GM12891 (cell line): Measurements from ENCODE around the gene THSD4.
"Not testable (repeated sequence)": the region's sequence is repeated elsewhere in the genome, so short reads cannot be mapped to it uniquely, and the experiment has no call there.

Source experiments
- DNase-seq: peaks from one replicate; pipeline ENCODE4 v3.0.0; 2011; ENCODE audit warnings: low spot score; ENCODE audit not compliant: insufficient read length
- FAIRE-seq: peaks from 2 replicates; lab custom pipeline; 2011; peaks lifted over from hg19 to GRCh38; lab: Jason Lieb, UNC
- PAX5 ChIP-seq: IDR thresholded peaks from 2 replicates; pipeline ENCODE4 v1.6.1; 2011; ENCODE audit warnings: low read length, moderate library complexity, mild to moderate bottlenecking; ENCODE audit not compliant: insufficient read depth, severe bottlenecking
- POLR2A ChIP-seq: IDR thresholded peaks from 2 replicates; pipeline ENCODE4 v1.6.1; 2011; ENCODE audit warnings: low read depth, low read length, control low read depth
- POLR2AphosphoS5 ChIP-seq: IDR thresholded peaks from 2 replicates; pipeline ENCODE4 v1.6.1; 2011; ENCODE audit warnings: low read depth, low read length, control low read depth
- POU2F2 ChIP-seq: IDR thresholded peaks from 2 replicates; pipeline ENCODE4 v1.6.1; 2011; ENCODE audit warnings: low read depth, mild to moderate bottlenecking, control low read depth, low read length, moderate library complexity
- SPI1 ChIP-seq: IDR thresholded peaks from 2 replicates; pipeline ENCODE4 v1.6.1; 2011; ENCODE audit warnings: low read depth, low read length, control low read depth
- TAF1 ChIP-seq: IDR thresholded peaks from 2 replicates; pipeline ENCODE4 v1.6.1; 2011; ENCODE audit warnings: low read depth, low read length, control low read depth

Gene THSD4

GRCh38 chr15:71154607-71155200 is 39.4 kb downstream of the THSD4 start:
- no peak for TF ChIP-seq SPI1
- TF ChIP-seq POU2F2 = no peak
- no peak for TF ChIP-seq POLR2A
- TF ChIP-seq POLR2AphosphoS5 = no peak
- TF ChIP-seq TAF1 = no peak
- no peak for TF ChIP-seq PAX5
- FAIRE-seq (no peak), DNase-seq (no peak)

- FAIRE-seq = no peak
- no peak for TF ChIP-seq PAX5
- TF ChIP-seq SPI1 = no peak
- no peak for TF ChIP-seq POU2F2
- no peak for TF ChIP-seq POLR2A
- TF ChIP-seq TAF1 = no peak
- TF ChIP-seq POLR2AphosphoS5 = no peak
These were observed 40.3 kb downstream of the THSD4 start for GRCh38 chr15:71155534-71155933.

GRCh38 chr15:71160976-71161375 is 45.7 kb downstream of the THSD4 start:
- FAIRE-seq (no peak), DNase-seq (no peak)
- TF ChIP-seq POLR2A (no peak), SPI1 (no peak), PAX5 (no peak), POU2F2 (no peak), POLR2AphosphoS5 (no peak), TAF1 (no peak)

More at GRCh38 chr15:71155534-71155933, 40.3 kb downstream of the THSD4 start:
- no peak for DNase-seq

GRCh38 chr15:71162309-71162708 is 47.0 kb downstream of the THSD4 start:
- no peak for TF ChIP-seq POLR2AphosphoS5
- no peak for TF ChIP-seq SPI1
- TF ChIP-seq POLR2A = no peak
- no peak for TF ChIP-seq PAX5
- no peak for TF ChIP-seq TAF1
- TF ChIP-seq POU2F2 = no peak
- FAIRE-seq (no peak), DNase-seq (no peak)

- FAIRE-seq, DNase-seq: not testable (repeated sequence)
These were observed 49.3 kb downstream of the THSD4 start for GRCh38 chr15:71164606-71165005.

GRCh38 chr15:71167445-71168165 is 52.3 kb downstream of the THSD4 start:
- TF ChIP-seq POU2F2 (no peak), PAX5 (no peak), SPI1 (no peak), POLR2AphosphoS5 (no peak)
- FAIRE-seq (no peak), DNase-seq (no peak)

- DNase-seq = no peak
- no peak for TF ChIP-seq POLR2A
- FAIRE-seq = no peak
These were observed 53.0 kb downstream of the THSD4 start for GRCh38 chr15:71168166-71168834.

GRCh38 chr15:71170163-71170562 is 54.9 kb downstream of the THSD4 start:
- TF ChIP-seq POLR2A = no peak
- TF ChIP-seq POU2F2 = no peak
- FAIRE-seq (no peak), DNase-seq (no peak)

GRCh38 chr15:71171195-71171594 is 55.9 kb downstream of the THSD4 start:
- DNase-seq (no peak), FAIRE-seq (no peak)
- TF ChIP-seq PAX5 (no peak), TAF1 (no peak), POU2F2 (no peak), SPI1 (no peak), POLR2AphosphoS5 (no peak), POLR2A (no peak)

GRCh38 chr15:71174360-71174759 is 59.1 kb downstream of the THSD4 start:
- DNase-seq, FAIRE-seq: not testable (repeated sequence)
